Measurements from ENCODE around the gene PTGDR2.

DNA sequence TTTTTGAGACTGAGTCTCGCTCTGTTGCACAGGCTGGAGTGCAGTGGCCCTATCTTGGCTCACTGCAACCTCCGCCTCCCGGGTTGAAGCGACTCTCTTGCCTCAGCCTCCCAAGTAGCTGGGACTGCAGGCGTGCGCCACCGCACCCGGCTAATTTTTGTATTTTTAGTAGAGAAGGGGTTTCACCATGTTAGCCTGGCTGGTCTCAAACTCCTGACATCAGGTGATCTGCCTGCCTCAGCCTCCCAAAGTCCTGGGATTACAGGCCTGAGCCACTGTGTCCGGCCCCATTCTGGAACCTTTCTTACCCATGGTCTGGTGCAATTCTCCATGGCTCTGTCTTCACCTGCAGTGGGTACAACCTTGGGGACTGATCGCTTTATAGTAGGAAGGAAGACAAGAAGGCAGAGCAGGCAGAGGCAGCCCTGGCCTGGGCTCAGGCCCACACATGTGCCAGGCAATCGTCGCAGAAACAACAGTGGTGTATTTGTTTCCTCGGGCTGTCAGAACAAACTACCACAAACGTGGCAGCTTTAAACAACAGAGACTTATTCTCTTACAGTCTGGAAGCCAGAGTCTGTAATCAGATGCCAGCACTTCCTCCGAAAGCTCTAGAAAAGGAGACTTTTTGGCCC lies 4.0 kb upstream of the PTGDR2 start:
- TF ChIP-seq CTCF (IDR thresholded peaks at IDR 0.05): no peak
- TF ChIP-seq E2F1 (CRISPR knock-in tag; IDR thresholded peaks at IDR 0.05): no peak
- no peak for TF ChIP-seq NR2C2 (CRISPR knock-in tag; IDR thresholded peaks at IDR 0.05)
- TF ChIP-seq ZNF317 (CRISPR knock-in tag; IDR thresholded peaks at IDR 0.05; ENCODE audit: borderline replicate concordance, low read depth): no peak
- TF ChIP-seq SP1 (CRISPR knock-in tag; conservative IDR thresholded peaks at IDR 0.05): no peak
- no peak for TF ChIP-seq FOXJ3 (CRISPR knock-in tag; IDR thresholded peaks at IDR 0.05; ENCODE audit: borderline replicate concordance)
- TF ChIP-seq OVOL2 (CRISPR knock-in tag; IDR thresholded peaks at IDR 0.05; ENCODE audit: borderline replicate concordance): no peak
- TF ChIP-seq, protein P1, sequence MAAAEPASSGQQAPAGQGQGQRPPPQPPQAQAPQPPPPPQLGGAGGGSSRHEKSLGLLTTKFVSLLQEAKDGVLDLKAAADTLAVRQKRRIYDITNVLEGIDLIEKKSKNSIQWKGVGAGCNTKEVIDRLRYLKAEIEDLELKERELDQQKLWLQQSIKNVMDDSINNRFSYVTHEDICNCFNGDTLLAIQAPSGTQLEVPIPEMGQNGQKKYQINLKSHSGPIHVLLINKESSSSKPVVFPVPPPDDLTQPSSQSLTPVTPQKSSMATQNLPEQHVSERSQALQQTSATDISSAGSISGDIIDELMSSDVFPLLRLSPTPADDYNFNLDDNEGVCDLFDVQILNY (CRISPR knock-in tag; IDR thresholded peaks at IDR 0.05): no peak
